HG03103 (cell line): ENCODE measurements around the gene BTN1A1.
"Not testable (repeated sequence)": the region's sequence is repeated elsewhere in the genome, so short reads cannot be mapped to it uniquely, and the experiment has no call there.

Experiments used
- ATAC-seq: cut with Tn5 transposase; IDR thresholded peaks from one replicate; pipeline ENCODE4 v1.9.1; 2021; ENCODE audit warnings: low read depth; ENCODE audit not compliant: unreplicated experiment

Gene BTN1A1

GRCh38 chr6:26500102-26500501, at the start of gene BTN1A1:
BTN1A1 (plus strand) TSS chr6:26500303; CDS start chr6:26501287, 984 bp downstream.
- no peak for ATAC-seq

- no peak for ATAC-seq
These were observed 47.4 kb upstream of the BTN1A1 start for GRCh38 chr6:26452631-26453235.

GRCh38 chr6:26454631-26455030, 45.5 kb upstream of the BTN1A1 start:
- no peak for ATAC-seq

- no peak for ATAC-seq
These were observed 44.6 kb upstream of the BTN1A1 start for GRCh38 chr6:26455357-26455970.

GRCh38 chr6:26457264-26457805, 42.8 kb upstream of the BTN1A1 start:
- ATAC-seq, result peak; percentile 23

GRCh38 chr6:26457806-26458688, 42.1 kb upstream of the BTN1A1 start, which contains the start of gene BTN2A1:
BTN2A1 (plus strand) TSS chr6:26457955; CDS start chr6:26458637, 682 bp downstream.
- peak; percentile 90 for ATAC-seq

- no peak for ATAC-seq
These were observed 40.9 kb upstream of the BTN1A1 start for GRCh38 chr6:26459023-26459810.

GRCh38 chr6:26461353-26461752, 38.8 kb upstream of the BTN1A1 start:
- not testable (repeated sequence) for ATAC-seq

- ATAC-seq, result no peak
These were observed 36.1 kb upstream of the BTN1A1 start for GRCh38 chr6:26464014-26464413.

- no peak for ATAC-seq
These were observed 35.5 kb upstream of the BTN1A1 start for GRCh38 chr6:26464416-26465131.

- no peak for ATAC-seq
These were observed 34.3 kb upstream of the BTN1A1 start for GRCh38 chr6:26465776-26466175.

GRCh38 chr6:26468829-26469228, 31.3 kb upstream of the BTN1A1 start:
- ATAC-seq, result no peak

- ATAC-seq, result no peak
These were observed 29.5 kb upstream of the BTN1A1 start for GRCh38 chr6:26470643-26471042.

GRCh38 chr6:26471970-26472369, 28.1 kb upstream of the BTN1A1 start:
- no peak for ATAC-seq

- ATAC-seq, result no peak
These were observed 27.4 kb upstream of the BTN1A1 start for GRCh38 chr6:26472549-26473290.

GRCh38 chr6:26473429-26473757, 26.7 kb upstream of the BTN1A1 start:
- no peak for ATAC-seq

GRCh38 chr6:26473758-26474438, 26.2 kb upstream of the BTN1A1 start:
- peak; percentile 81 for ATAC-seq

GRCh38 chr6:26474439-26474881, 25.6 kb upstream of the BTN1A1 start:
- no peak for ATAC-seq
